ENCODE measurements around the gene ACTR5.

The ACTR5 gene

DNA sequence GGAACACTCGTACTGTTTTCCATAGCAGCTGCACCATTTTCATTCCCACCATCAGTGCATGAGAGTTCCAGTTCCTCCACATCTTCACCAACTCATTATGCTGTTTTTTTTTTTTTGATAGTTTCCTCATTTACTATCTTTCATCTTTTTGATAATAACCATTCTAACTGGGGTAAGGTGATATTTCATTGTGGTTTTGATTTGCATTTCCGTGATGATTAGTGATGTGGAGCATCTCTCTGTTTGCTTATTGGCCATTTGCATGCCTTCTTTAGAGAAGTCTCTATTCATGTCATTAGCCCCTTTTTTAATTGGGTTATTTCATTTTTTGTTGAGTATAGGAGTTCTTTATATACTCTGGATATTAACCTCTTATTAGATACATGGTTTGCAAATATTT is 25.9 kb downstream of the ACTR5 start:
- H3K4me1 ChIP-seq (ENCODE audit: control insufficient read depth, insufficient read depth, low read length), result no peaks in the 10 kb centered on the region
- CTCF ChIA-PET, result no interaction called here
- no peak overlapping the region for H3K27ac ChIP-seq (ENCODE audit: extremely low read depth, low read depth, low read length)
- TF ChIP-seq ZNF600 (tag by site-specific recombination; IDR thresholded peaks at IDR 0.05) (no peak), GLIS2 (tag by site-specific recombination; IDR thresholded peaks at IDR 0.05) (no peak), ZFP69B (tag by site-specific recombination; IDR thresholded peaks at IDR 0.05) (no peak), ZNF560 (tag by site-specific recombination; IDR thresholded peaks at IDR 0.05; ENCODE audit: borderline replicate concordance) (no peak), ZNF266 (tag by site-specific recombination; IDR thresholded peaks at IDR 0.05; ENCODE audit: low read depth) (no peak), ZSCAN4 (tag by site-specific recombination; IDR thresholded peaks at IDR 0.05) (no peak), ZNF175 (tag by site-specific recombination; IDR thresholded peaks at IDR 0.05) (no peak), ZNF302 (tag by site-specific recombination; IDR thresholded peaks at IDR 0.05; ENCODE audit: low read depth) (no peak), FEZF1 (tag by site-specific recombination; IDR thresholded peaks at IDR 0.05) (no peak), ZNF629 (tag by site-specific recombination; IDR thresholded peaks at IDR 0.05) (no peak), ZNF335 (tag by site-specific recombination; conservative IDR thresholded peaks at IDR 0.05) (no peak), ZNF596 (tag by site-specific recombination; IDR thresholded peaks at IDR 0.05) (no peak), TRIM28 (IDR thresholded peaks at IDR 0.05; ENCODE audit: borderline replicate concordance, low read length) (no peak), ZNF211 (tag by site-specific recombination; IDR thresholded peaks at IDR 0.05; ENCODE audit: low read depth) (no peak), GLI4 (tag by site-specific recombination; IDR thresholded peaks at IDR 0.05) (no peak), ZNF48 (tag by site-specific recombination; IDR thresholded peaks at IDR 0.05) (no peak)
- TF ChIP-seq, protein P1, sequence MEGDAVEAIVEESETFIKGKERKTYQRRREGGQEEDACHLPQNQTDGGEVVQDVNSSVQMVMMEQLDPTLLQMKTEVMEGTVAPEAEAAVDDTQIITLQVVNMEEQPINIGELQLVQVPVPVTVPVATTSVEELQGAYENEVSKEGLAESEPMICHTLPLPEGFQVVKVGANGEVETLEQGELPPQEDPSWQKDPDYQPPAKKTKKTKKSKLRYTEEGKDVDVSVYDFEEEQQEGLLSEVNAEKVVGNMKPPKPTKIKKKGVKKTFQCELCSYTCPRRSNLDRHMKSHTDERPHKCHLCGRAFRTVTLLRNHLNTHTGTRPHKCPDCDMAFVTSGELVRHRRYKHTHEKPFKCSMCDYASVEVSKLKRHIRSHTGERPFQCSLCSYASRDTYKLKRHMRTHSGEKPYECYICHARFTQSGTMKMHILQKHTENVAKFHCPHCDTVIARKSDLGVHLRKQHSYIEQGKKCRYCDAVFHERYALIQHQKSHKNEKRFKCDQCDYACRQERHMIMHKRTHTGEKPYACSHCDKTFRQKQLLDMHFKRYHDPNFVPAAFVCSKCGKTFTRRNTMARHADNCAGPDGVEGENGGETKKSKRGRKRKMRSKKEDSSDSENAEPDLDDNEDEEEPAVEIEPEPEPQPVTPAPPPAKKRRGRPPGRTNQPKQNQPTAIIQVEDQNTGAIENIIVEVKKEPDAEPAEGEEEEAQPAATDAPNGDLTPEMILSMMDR (tag by site-specific recombination; IDR thresholded peaks at IDR 0.05), result no peak
- H3K36me3 ChIP-seq (ENCODE audit: control insufficient read depth in 2 of 2, insufficient read depth in 1 of 2, low read length in 2 of 2), result peaks cover 0 to 46% of the 10 kb centered on the region in 2 experiments
- H3K9me3 ChIP-seq (ENCODE audit: control insufficient read depth, insufficient read depth, low read depth, low read length), result no peaks in the 10 kb centered on the region
- POLR2A ChIA-PET, result no interaction called here
- no peak overlapping the region for H3K4me3 ChIP-seq (ENCODE audit: low read depth, low read length)

DNA sequence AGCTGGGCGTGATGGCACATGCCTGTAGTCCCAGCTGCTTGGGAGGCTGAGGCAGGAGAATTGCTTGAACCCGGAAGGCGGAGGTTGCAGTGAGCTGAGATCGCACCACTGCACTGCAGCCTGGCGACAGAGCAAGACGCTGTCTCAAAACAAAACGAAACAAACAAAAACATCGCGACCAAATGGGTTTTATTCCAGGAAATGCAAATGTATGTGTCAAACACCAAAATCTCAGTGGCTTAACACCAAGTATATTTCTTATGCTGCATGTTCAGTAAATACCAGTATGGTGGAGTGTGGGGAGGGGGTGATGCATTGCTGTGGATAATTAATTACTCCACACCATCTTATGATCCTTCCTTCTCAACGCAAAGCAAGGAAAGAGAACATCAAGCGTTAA is 28.1 kb downstream of the ACTR5 start:
- ChIA-PET CTCF (no interaction called here), POLR2A (no interaction called here)
- H3K4me3 ChIP-seq (ENCODE audit: low read depth, low read length), result no peak overlapping the region
- TF ChIP-seq, protein P2, sequence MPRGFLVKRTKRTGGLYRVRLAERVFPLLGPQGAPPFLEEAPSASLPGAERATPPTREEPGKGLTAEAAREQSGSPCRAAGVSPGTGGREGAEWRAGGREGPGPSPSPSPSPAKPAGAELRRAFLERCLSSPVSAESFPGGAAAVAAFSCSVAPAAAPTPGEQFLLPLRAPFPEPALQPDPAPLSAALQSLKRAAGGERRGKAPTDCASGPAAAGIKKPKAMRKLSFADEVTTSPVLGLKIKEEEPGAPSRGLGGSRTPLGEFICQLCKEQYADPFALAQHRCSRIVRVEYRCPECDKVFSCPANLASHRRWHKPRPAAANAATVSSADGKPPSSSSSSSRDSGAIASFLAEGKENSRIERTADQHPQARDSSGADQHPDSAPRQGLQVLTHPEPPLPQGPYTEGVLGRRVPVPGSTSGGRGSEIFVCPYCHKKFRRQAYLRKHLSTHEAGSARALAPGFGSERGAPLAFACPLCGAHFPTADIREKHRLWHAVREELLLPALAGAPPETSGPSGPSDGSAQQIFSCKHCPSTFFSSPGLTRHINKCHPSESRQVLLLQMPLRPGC (tag by site-specific recombination; IDR thresholded peaks at IDR 0.05), result no peak
- TF ChIP-seq YY2 (tag by site-specific recombination; IDR thresholded peaks at IDR 0.05) (no peak), KLF9 (tag by site-specific recombination; IDR thresholded peaks at IDR 0.05; ENCODE audit: low read depth) (no peak), SETDB1 (IDR thresholded peaks at IDR 0.05; ENCODE audit: insufficient read length, low read length) (no peak), ZNF629 (tag by site-specific recombination; IDR thresholded peaks at IDR 0.05) (no peak), ZNF555 (tag by site-specific recombination; conservative IDR thresholded peaks at IDR 0.05) (no peak), ZNF112 (tag by site-specific recombination; IDR thresholded peaks at IDR 0.05) (no peak), BCL11A (tag by site-specific recombination; IDR thresholded peaks at IDR 0.05; ENCODE audit: low read depth) (no peak), ZNF580 (tag by site-specific recombination; IDR thresholded peaks at IDR 0.05) (no peak), ZNF701 (tag by site-specific recombination; IDR thresholded peaks at IDR 0.05) (no peak)
- TF ChIP-seq, protein P3, sequence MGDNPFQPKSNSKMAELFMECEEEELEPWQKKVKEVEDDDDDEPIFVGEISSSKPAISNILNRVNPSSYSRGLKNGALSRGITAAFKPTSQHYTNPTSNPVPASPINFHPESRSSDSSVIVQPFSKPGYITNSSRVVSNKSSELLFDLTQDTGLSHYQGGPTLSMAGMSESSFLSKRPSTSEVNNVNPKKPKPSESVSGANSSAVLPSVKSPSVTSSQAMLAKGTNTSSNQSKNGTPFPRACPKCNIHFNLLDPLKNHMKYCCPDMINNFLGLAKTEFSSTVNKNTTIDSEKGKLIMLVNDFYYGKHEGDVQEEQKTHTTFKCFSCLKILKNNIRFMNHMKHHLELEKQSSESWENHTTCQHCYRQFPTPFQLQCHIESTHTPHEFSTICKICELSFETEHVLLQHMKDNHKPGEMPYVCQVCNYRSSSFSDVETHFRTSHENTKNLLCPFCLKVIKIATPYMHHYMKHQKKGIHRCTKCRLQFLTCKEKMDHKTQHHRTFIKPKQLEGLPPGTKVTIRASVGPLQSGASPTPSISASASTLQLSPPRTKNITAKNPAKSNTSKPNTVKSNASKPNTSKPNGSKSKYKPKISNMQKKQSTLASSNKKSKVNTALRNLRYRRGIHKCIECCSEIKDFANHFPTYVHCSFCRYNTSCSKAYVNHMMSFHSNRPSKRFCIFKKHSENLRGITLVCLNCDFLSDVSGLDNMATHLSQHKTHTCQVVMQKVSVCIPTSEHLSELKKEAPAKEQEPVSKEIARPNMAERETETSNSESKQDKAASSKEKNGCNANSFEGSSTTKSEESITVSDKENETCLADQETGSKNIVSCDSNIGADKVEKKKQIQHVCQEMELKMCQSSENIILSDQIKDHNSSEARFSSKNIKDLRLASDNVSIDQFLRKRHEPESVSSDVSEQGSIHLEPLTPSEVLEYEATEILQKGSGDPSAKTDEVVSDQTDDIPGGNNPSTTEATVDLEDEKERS (tag by site-specific recombination; IDR thresholded peaks at IDR 0.05), result no peak

More for the DNA sequence above, 28.1 kb downstream of the ACTR5 start:
- no peaks in the 10 kb centered on the region for H3K4me1 ChIP-seq (ENCODE audit: control insufficient read depth, insufficient read depth, low read length)
- peaks cover 0 to 28% of the 10 kb centered on the region in 2 experiments for H3K36me3 ChIP-seq (ENCODE audit: control insufficient read depth in 2 of 2, insufficient read depth in 1 of 2, low read length in 2 of 2)
- no peak overlapping the region for H3K27ac ChIP-seq (ENCODE audit: extremely low read depth, low read depth, low read length)
- no peaks in the 10 kb centered on the region for H3K9me3 ChIP-seq (ENCODE audit: control insufficient read depth, insufficient read depth, low read depth, low read length)

Data from HEK293 (cell line).